PC-9 (cell line): Measurements from ENCODE around the gene RALGPS1.

ENCODE experiments used
- CTCF ChIP-seq: fragments of 200-600 bp; sonication (generic); conservative IDR thresholded peaks from 2 replicates; pipeline ENCODE4 v1.6.1; 2017; ENCODE audit warnings: mixed run types, antibody characterized with exemption, mild to moderate bottlenecking, moderate library complexity
- EZH2 ChIP-seq: fragments of 200-600 bp; sonication (generic); IDR thresholded peaks from 2 replicates; pipeline ENCODE4 v1.8.0; 2017; ENCODE audit warnings: antibody characterized with exemption, low read depth

- TF ChIP-seq CTCF, result no peak
- TF ChIP-seq EZH2, result no peak
Measured at GRCh38 chr9:126872516-126872915, 42.1 kb upstream of the RALGPS1 start.
